Progenitor cell of endocrine pancreas (in vitro differentiated cells): Measurements from ENCODE around the gene SLC39A10. TPM values are rescaled to one million over a fixed set of nuclear protein-coding genes. Genes with fewer than 3 reads are reported as not detected.

Experiments
- DNase-seq: peaks from one replicate; pipeline ENCODE4 v3.0.0; 2021; ENCODE audit warnings: low spot score; ENCODE audit not compliant: unreplicated experiment
- H3K27ac Mint-ChIP-seq: 2 replicates; pipeline ENCODE4 v1.8.0; 2021; ENCODE audit warnings: mild to moderate bottlenecking, moderate library complexity, mixed read lengths
- H3K27me3 Mint-ChIP-seq: 2 replicates; pipeline ENCODE4 v1.8.0; 2021; ENCODE audit warnings: mixed read lengths
- H3K36me3 Mint-ChIP-seq: 2 replicates; pipeline ENCODE4 v1.8.0; 2022; ENCODE audit warnings: mixed read lengths; ENCODE audit not compliant: insufficient read depth
- H3K4me1 Mint-ChIP-seq: 2 replicates; pipeline ENCODE4 v1.8.0; 2021; ENCODE audit warnings: low read depth, mixed read lengths
- H3K4me3 Mint-ChIP-seq: 2 replicates; pipeline ENCODE4 v1.8.0; 2021; ENCODE audit warnings: low read depth, mild to moderate bottlenecking, moderate library complexity, mixed read lengths
- H3K9me3 Mint-ChIP-seq: 2 replicates; pipeline ENCODE4 v1.8.0; 2021; ENCODE audit warnings: low read depth, mixed read lengths
- total RNA-seq: library from RNA; stranded (reverse); gene quantifications from 2 replicates; pipeline ENCODE4 v1.2.1, GENCODE V29; 2021
- TF ChIP-seq, protein P1 (sequence below): fragments of 200-600 bp; sonication (generic); IDR thresholded peaks from one replicate; pipeline ENCODE4 v1.5.0; 2021; ENCODE audit warnings: antibody characterized with exemption, mild to moderate bottlenecking; ENCODE audit not compliant: unreplicated experiment

The SLC39A10 gene
- total RNA-seq, 1 donor from 2014 or later: 181 TPM

DNA sequence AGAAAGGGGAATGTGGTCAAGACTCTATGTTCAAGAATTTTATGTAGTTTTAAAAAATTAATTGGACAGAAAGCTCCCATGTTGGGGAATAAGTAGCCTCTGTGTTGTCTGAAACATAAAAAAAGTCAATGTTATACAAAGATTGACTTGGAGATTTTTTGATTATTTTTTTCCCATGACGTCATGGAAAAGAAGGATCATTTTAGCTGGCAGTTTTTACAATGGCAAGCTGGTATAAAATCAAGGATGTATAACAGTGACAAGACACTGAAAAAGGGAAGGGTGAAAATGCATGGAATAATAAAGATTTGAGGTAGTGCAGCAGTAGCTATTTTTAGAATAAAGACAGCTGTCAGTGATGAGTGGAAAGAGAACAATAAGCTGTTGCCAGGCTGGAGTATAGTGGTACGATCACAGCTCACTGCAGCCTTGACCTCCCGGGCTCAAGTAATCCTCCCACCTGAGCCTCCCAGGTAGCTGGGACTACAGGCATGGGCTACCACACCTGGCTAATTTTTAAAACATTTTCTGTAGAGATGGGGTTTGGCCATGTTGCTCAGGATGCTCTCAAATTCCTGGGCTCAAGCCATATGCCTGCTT is 9.2 kb downstream of the SLC39A10 start:
- no peak overlapping the region for H3K4me3 Mint-ChIP-seq
- H3K36me3 Mint-ChIP-seq: no peaks in the 10 kb centered on the region
- H3K9me3 Mint-ChIP-seq: no peaks in the 10 kb centered on the region
- TF ChIP-seq, protein P1, sequence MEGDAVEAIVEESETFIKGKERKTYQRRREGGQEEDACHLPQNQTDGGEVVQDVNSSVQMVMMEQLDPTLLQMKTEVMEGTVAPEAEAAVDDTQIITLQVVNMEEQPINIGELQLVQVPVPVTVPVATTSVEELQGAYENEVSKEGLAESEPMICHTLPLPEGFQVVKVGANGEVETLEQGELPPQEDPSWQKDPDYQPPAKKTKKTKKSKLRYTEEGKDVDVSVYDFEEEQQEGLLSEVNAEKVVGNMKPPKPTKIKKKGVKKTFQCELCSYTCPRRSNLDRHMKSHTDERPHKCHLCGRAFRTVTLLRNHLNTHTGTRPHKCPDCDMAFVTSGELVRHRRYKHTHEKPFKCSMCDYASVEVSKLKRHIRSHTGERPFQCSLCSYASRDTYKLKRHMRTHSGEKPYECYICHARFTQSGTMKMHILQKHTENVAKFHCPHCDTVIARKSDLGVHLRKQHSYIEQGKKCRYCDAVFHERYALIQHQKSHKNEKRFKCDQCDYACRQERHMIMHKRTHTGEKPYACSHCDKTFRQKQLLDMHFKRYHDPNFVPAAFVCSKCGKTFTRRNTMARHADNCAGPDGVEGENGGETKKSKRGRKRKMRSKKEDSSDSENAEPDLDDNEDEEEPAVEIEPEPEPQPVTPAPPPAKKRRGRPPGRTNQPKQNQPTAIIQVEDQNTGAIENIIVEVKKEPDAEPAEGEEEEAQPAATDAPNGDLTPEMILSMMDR: no peak
- no peak for DNase-seq
- no peaks in the 10 kb centered on the region for H3K27me3 Mint-ChIP-seq
- H3K27ac Mint-ChIP-seq: no peak overlapping the region
- peaks cover 28% of the 10 kb centered on the region for H3K4me1 Mint-ChIP-seq

DNA sequence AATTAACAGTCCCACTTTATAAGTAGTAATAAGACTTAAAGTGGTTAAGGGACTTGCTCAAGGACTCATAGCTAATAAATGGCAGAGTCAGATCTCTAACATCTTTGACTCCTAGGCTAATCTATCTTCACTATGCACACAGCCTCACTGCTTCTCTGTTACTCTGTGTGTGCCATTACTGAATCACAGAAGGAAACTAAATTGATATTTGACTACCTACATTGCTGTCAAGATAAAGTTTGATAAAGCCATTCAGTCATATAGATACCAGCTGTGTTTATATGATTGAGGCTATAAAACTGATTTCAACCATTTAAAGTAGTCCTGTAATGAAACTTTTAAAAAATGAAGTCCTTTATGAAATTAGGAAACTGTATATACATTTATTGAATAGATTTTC is 10.9 kb downstream of the SLC39A10 start:
- peaks cover 28% of the 10 kb centered on the region for H3K4me1 Mint-ChIP-seq
- TF ChIP-seq, protein P1: no peak
- peaks cover 2% of the 10 kb centered on the region for H3K36me3 Mint-ChIP-seq
- no peaks in the 10 kb centered on the region for H3K27me3 Mint-ChIP-seq
- H3K9me3 Mint-ChIP-seq: no peaks in the 10 kb centered on the region
- no peak overlapping the region for H3K27ac Mint-ChIP-seq
- no peak overlapping the region for H3K4me3 Mint-ChIP-seq
- DNase-seq: no peak

DNA sequence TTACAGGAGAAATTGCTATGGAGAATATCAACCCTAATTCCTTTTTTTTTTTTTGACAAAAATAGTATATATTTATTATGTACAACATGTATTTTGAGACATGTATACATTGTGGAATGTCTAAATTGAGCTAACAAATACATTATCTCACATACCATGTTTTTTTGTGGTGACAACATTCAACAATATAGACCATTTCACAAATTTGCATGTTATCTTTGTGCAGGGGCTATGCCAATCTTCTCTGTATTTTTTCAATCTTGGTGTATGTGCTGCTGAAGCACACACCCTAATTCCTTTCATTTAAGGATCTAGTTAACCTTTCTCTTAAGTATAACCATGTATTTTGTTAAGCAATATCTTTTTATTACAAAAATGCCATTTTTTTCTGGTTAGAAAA is 13.2 kb downstream of the SLC39A10 start:
- Mint-ChIP-seq H3K27me3 (no peaks in the 10 kb centered on the region), H3K27ac (no peak overlapping the region), H3K9me3 (no peaks in the 10 kb centered on the region), H3K36me3 (peaks cover 3% of the 10 kb centered on the region), H3K4me3 (no peak overlapping the region), H3K4me1 (peaks cover 26% of the 10 kb centered on the region)
- DNase-seq: no peak
- TF ChIP-seq, protein P1: no peak

DNA sequence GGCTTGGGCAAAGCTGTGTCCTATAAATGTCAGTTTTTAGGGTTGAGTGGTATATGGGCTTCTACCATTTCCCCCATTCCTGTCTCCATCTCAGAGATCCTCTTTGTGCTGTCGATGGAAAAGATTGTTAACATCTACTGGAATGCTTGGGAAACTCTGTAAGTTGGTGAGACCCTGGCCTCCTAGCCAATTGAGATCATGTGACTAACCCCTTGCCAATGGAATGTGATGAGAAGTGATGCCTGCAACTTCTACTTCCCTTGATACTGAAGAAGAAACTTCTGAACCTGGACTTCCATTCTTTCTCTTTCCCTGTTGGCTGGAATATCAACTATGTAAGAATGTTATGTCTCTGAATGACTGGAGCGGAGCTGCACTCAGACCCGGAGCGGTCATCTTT is 14.5 kb downstream of the SLC39A10 start:
- H3K27me3 Mint-ChIP-seq: no peaks in the 10 kb centered on the region
- DNase-seq: no peak
- TF ChIP-seq, protein P1: no peak

DNA sequence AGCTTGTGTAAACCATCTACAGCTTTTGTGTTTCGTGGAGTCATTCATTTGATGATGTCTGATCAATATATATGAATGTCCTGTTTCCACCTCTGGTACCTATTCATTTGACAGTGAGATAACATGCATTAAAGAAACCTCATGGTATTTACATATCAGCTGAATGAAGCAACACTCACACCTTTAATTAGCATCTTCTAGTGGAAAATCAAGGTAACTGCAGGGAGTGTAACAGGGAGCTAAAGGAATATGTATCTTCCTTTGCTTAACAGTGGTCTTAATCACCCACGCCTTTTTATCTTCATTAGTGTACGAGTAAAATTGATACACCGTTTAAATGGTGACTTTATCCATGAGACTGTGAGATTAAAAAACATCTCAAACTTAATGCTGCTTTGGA is 15.6 kb downstream of the SLC39A10 start:
- Mint-ChIP-seq H3K9me3 (no peaks in the 10 kb centered on the region), H3K27me3 (no peaks in the 10 kb centered on the region), H3K4me1 (peaks cover 15% of the 10 kb centered on the region), H3K36me3 (peaks cover 6% of the 10 kb centered on the region), H3K27ac (no peak overlapping the region), H3K4me3 (no peak overlapping the region)
- DNase-seq: no peak
- TF ChIP-seq, protein P1: peak; percentile 40

More for the DNA sequence above, 14.5 kb downstream of the SLC39A10 start:
- Mint-ChIP-seq H3K9me3 (no peaks in the 10 kb centered on the region), H3K36me3 (peaks cover 3% of the 10 kb centered on the region), H3K27ac (no peak overlapping the region), H3K4me1 (peaks cover 22% of the 10 kb centered on the region), H3K4me3 (no peak overlapping the region)
